NOMO-1 treated with dmso at 0.1 percent for 144 hours (cell line): ENCODE measurements around the gene CHST2.

Source experiments
- DNase-seq: peaks from one replicate; lab custom pipeline; 2025; ENCODE audit not compliant: unreplicated experiment; lab: John Stamatoyannopoulos, UW

Gene CHST2

GRCh38 chr3:143098032-143098764 lies 21.4 kb upstream of the CHST2 start:
- no peak for DNase-seq

- DNase-seq, result no peak
Observed at GRCh38 chr3:143099210-143099609, 20.4 kb upstream of the CHST2 start.

GRCh38 chr3:143099690-143100089 lies 19.9 kb upstream of the CHST2 start:
- DNase-seq, result no peak

GRCh38 chr3:143100451-143100850 lies 19.1 kb upstream of the CHST2 start:
- DNase-seq, result no peak

- no peak for DNase-seq
Observed at GRCh38 chr3:143101792-143102381, 17.7 kb upstream of the CHST2 start.

GRCh38 chr3:143103652-143104051 lies 15.9 kb upstream of the CHST2 start:
- DNase-seq, result no peak

GRCh38 chr3:143105170-143105569 lies 14.4 kb upstream of the CHST2 start:
- no peak for DNase-seq

- no peak for DNase-seq
Observed at GRCh38 chr3:143109861-143110260, 9.7 kb upstream of the CHST2 start.

- no peak for DNase-seq
Observed at GRCh38 chr3:143110371-143110770, 9.2 kb upstream of the CHST2 start.

GRCh38 chr3:143118630-143119008 lies 952 bp upstream of the CHST2 start:
- DNase-seq, result no peak

GRCh38 chr3:143119974-143120715 lies 574 bp downstream of the CHST2 start:
- DNase-seq, result no peak

- DNase-seq, result no peak
Observed at GRCh38 chr3:143120716-143121240, 1.2 kb downstream of the CHST2 start.

- no peak for DNase-seq
Observed at GRCh38 chr3:143121241-143122088, 1.9 kb downstream of the CHST2 start.

GRCh38 chr3:143122089-143122430 lies 2.5 kb downstream of the CHST2 start:
- no peak for DNase-seq

GRCh38 chr3:143122608-143123352 lies 3.2 kb downstream of the CHST2 start:
- no peak for DNase-seq

- DNase-seq, result no peak
Observed at GRCh38 chr3:143123353-143123984, 3.9 kb downstream of the CHST2 start.

- DNase-seq, result no peak
Observed at GRCh38 chr3:143124601-143125520, 5.3 kb downstream of the CHST2 start.

- no peak for DNase-seq
Observed at GRCh38 chr3:143127801-143128200, 8.2 kb downstream of the CHST2 start.
